Cardiac fibroblast (primary cell): ENCODE measurements around the gene ST14.

Experiments
- DNase-seq, 2 donors: peaks; one replicate each; pipeline versions ENCODE4 v3.0.0 to v3.0.0-alpha.2; 2010; ENCODE audit warnings: low read depth in 2 of 2
- H3K4me3 ChIP-seq, 2 donors: replicated peaks in 1 of 2; 1 replicate in 1 of 2; 2 replicates in 1 of 2; pipeline ENCODE4 v1.5.1; 2011; ENCODE audit warnings: low read depth in 2 of 2, low read length in 2 of 2, mild to moderate bottlenecking in 2 of 2, moderate library complexity in 1 of 2
- TF ChIP-seq, protein P1 (sequence below): IDR thresholded peaks from one replicate; pipeline ENCODE4 v1.5.1; 2011; ENCODE audit warnings: low read depth, mild to moderate bottlenecking, low read length, inconsistent platforms

The ST14 gene

DNA sequence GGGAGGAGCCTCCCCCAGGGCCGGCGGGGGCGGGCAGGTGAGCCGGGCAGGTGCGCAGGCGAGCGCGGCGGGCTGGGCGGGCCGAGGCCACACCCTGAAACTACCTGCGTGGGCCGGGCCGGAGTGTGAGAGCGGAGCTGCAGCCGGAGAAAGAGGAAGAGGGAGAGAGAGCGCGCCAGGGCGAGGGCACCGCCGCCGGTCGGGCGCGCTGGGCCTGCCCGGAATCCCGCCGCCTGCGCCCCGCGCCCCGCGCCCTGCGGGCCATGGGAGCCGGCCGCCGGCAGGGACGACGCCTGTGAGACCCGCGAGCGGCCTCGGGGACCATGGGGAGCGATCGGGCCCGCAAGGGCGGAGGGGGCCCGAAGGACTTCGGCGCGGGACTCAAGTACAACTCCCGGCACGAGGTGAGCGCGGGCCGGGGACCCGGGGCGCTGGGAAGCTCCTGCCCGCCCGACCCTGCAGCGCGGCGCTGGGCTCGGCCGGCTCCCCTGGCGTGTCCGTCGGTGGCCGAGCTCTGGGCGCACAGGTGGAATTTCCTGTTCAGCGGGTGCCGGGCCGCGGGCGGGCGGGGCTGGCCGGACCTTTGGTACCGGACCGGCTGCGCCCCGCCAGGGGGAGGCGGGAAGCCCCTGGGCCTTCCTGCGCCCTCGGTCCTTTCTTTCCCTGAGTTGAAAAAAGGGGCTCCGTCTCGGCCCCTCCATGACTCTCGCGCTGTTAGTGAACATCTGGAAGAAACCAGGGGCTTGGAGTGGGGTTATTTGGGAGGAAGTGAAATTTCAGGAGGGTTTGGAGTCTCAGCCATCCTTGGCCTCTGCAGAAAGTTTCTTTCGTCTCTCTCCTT lies at the start of gene ST14:
ST14 (plus strand) TSS at position 126 of the 841 bp plus-strand sequence; CDS start at position 324, 198 bp downstream.
- TF ChIP-seq, protein P1, sequence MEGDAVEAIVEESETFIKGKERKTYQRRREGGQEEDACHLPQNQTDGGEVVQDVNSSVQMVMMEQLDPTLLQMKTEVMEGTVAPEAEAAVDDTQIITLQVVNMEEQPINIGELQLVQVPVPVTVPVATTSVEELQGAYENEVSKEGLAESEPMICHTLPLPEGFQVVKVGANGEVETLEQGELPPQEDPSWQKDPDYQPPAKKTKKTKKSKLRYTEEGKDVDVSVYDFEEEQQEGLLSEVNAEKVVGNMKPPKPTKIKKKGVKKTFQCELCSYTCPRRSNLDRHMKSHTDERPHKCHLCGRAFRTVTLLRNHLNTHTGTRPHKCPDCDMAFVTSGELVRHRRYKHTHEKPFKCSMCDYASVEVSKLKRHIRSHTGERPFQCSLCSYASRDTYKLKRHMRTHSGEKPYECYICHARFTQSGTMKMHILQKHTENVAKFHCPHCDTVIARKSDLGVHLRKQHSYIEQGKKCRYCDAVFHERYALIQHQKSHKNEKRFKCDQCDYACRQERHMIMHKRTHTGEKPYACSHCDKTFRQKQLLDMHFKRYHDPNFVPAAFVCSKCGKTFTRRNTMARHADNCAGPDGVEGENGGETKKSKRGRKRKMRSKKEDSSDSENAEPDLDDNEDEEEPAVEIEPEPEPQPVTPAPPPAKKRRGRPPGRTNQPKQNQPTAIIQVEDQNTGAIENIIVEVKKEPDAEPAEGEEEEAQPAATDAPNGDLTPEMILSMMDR = no peak
- H3K4me3 ChIP-seq = no peak within 1 kb of the TSS
- no peak for DNase-seq

DNA sequence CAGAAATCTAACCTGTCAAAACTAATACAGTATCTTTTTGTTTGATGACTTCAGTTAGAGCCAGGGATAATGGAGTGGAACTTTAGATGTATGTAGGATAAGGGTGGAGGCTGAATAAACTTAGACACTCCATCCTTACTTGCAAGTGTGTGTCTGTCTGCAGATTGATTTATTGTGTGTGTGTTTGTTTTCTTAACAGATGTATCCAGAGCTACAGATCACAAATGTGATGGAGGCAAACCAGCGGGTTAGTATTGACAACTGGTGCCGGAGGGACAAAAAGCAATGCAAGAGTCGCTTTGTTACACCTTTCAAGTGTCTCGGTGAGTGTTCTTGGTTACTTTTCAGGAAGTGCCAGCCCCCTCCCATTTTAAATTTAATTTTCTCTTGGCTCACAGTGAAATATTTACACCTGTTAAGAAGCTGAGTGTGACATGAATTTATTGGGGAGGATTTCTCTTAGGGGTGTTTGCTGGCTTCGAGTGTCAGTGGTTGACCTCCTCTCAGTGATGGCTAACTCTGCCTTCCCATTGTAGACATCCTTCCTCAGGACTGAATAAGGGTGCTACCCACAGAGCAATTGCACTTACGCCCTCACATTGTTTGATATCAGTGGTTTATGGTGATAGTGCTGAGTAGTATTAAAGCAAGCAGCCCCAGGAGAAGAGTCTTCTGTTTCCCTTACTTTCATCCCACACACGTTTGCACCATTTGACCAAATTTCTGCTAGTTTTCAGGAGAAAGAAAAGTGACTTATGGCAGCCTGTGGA lies 49.1 kb upstream of the ST14 start:
- DNase-seq = no peak
- TF ChIP-seq, protein P1 = no peak

DNA sequence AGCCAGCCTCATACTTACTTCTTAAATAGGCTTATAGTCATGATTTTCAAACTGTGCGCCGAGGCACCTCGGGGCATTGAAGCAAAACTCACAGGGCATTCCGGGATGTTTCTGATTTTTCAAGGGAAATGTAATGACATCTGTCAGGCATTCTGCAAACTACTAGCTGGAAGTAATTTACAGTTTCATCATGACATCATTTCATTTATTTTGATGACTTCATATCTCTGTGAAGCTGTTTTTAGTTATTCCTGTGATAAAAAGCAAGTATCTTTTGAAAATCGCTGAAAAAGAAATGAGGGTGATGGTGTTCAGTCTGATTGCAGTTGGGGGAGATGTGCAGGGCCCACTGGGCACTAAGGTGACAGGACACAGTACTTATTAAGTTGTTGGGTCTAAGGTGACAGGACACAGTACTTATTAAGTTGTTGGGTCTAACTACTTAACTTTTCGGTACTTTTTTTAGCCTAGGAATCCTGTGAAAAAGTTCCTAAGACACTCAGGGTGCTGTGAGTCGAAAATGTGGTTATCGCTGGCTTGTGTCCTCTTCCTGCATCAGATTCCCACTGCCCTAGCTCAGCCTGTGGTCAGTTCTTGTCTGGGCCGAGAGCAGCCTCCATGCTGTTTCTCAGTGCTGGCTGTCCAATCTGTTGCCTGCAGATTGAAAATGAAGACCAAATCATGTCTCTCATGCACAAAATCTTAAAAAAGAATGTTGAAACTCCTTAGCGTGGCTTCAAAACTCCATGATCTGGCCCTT lies 47.3 kb upstream of the ST14 start:
- TF ChIP-seq, protein P1 = no peak

More for the DNA sequence above, 49.1 kb upstream of the ST14 start:
- H3K4me3 ChIP-seq = no peak overlapping the region

DNA sequence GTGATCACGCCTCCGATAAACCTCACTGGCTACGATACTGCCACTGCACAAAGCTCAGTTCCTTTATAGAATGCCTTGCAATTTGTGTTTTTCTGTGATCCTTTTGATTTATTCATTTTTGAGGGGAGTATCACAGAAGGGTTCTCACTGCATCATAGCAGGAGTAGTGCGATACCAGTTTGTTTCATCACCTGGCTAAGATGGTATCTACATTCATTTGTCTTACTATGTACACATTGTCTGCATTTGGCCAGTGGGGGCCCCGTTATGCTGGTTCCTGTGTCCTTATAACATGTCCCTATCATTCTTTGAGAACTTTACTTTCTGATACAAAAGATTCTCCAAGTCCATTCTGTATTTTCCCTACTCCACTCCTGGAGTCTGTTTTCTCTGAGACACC lies 45.3 kb upstream of the ST14 start:
- TF ChIP-seq, protein P1 = no peak
- no peak overlapping the region for H3K4me3 ChIP-seq
- DNase-seq = no peak

More for the DNA sequence above, 47.3 kb upstream of the ST14 start:
- DNase-seq = no peak
- H3K4me3 ChIP-seq = no peak overlapping the region

DNA sequence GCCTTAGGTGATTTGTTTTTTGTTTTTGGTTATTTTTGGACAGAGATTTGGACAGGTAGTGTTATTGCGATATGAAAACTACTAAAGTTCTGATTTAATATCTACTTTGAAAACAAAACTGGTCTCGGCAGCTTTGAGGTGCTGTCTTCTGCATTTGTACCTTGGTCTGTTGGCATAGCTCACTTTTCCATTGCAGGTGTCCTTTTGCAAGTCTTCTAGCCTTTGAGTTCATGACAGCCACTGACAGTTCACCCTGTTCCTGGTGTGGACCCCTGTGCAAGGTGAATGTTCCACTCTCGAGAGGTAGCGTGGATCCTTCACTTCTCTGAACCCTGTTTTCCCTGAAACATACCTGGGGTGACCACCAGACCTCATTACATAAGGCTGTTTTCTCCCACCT lies 44.9 kb upstream of the ST14 start:
- H3K4me3 ChIP-seq = no peak overlapping the region
- TF ChIP-seq, protein P1 = no peak
- no peak for DNase-seq

DNA sequence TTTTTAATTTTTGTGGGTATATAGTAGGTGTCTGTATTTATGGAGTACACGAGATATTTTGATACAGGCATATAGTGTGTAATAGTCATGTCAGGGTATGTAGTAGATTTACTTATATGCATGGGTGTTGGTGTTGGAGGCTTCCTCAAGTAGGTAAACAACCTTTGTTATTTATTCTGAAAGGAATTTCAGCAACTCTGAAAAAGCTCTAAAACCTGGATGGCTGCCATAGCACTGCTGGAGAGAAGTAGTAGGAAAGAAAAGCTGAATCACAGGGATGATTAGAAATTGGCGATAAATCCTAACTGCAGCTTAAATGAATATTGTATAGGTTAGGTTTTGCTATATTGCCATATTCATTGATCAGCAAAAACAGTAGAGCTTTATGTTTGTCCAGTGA lies 44.4 kb upstream of the ST14 start:
- H3K4me3 ChIP-seq = no peak overlapping the region
- DNase-seq = peak; percentile 63 to 72

More for the DNA sequence above, 44.4 kb upstream of the ST14 start:
- TF ChIP-seq, protein P1 = no peak
